Stimulated activated CD4-positive, alpha-beta T cell treated with anti-CD3 and anti-CD28 coated beads, Interleukin-2, amount 100 ng/mL, for 4 hours (primary cell): Measurements from ENCODE around the gene ZC3H12C.
"Not testable (repeated sequence)": the region's sequence is repeated elsewhere in the genome, so short reads cannot be mapped to it uniquely, and the experiment has no call there.

Source experiments
- DNase-seq: peaks from one replicate; pipeline ENCODE4 v3.0.0-alpha.2; 2020; ENCODE audit warnings: low read depth

The ZC3H12C gene

GRCh38 chr11:110092515-110093406 lies at the start of gene ZC3H12C:
TSS of gene ZC3H12C (plus strand) at chr11:110093392. CDS start at chr11:110093412, 20 bp downstream.
- no peak for DNase-seq

GRCh38 chr11:110044226-110044968 lies 48.8 kb upstream of the ZC3H12C start:
- no peak for DNase-seq

GRCh38 chr11:110046775-110047380 lies 46.3 kb upstream of the ZC3H12C start:
- DNase-seq = no peak

GRCh38 chr11:110049501-110050200 lies 43.5 kb upstream of the ZC3H12C start:
- no peak for DNase-seq

- DNase-seq = no peak
Observed at GRCh38 chr11:110050201-110050506, 43.0 kb upstream of the ZC3H12C start.

- no peak for DNase-seq
Observed at GRCh38 chr11:110053848-110054414, 39.3 kb upstream of the ZC3H12C start.

- no peak for DNase-seq
Observed at GRCh38 chr11:110056956-110057355, 36.2 kb upstream of the ZC3H12C start.

- DNase-seq = no peak
Observed at GRCh38 chr11:110059706-110060463, 33.3 kb upstream of the ZC3H12C start.

GRCh38 chr11:110061296-110061695 lies 31.9 kb upstream of the ZC3H12C start:
- DNase-seq = no peak

- no peak for DNase-seq
Observed at GRCh38 chr11:110062247-110062646, 30.9 kb upstream of the ZC3H12C start.

GRCh38 chr11:110065189-110065588 lies 28.0 kb upstream of the ZC3H12C start:
- DNase-seq = no peak

- DNase-seq = not testable (repeated sequence)
Observed at GRCh38 chr11:110068001-110068400, 25.2 kb upstream of the ZC3H12C start.

GRCh38 chr11:110069158-110069737 lies 23.9 kb upstream of the ZC3H12C start:
- DNase-seq = no peak

GRCh38 chr11:110070176-110070575 lies 23.0 kb upstream of the ZC3H12C start:
- DNase-seq = no peak

- DNase-seq = no peak
Observed at GRCh38 chr11:110071197-110071596, 22.0 kb upstream of the ZC3H12C start.

GRCh38 chr11:110072930-110073329 lies 20.3 kb upstream of the ZC3H12C start:
- DNase-seq = no peak

GRCh38 chr11:110074499-110074898 lies 18.7 kb upstream of the ZC3H12C start:
- no peak for DNase-seq

- no peak for DNase-seq
Observed at GRCh38 chr11:110075105-110075846, 17.9 kb upstream of the ZC3H12C start.

- no peak for DNase-seq
Observed at GRCh38 chr11:110075847-110076208, 17.4 kb upstream of the ZC3H12C start.

- DNase-seq = no peak
Observed at GRCh38 chr11:110076371-110076965, 16.7 kb upstream of the ZC3H12C start.
